GOT3 (cell line): Measurements from ENCODE around the gene SLC4A5.

Experiments
- DNase-seq: peaks from one replicate; lab custom pipeline; 2025; ENCODE audit warnings: mixed read lengths; lab: John Stamatoyannopoulos, UW

The SLC4A5 gene

DNA sequence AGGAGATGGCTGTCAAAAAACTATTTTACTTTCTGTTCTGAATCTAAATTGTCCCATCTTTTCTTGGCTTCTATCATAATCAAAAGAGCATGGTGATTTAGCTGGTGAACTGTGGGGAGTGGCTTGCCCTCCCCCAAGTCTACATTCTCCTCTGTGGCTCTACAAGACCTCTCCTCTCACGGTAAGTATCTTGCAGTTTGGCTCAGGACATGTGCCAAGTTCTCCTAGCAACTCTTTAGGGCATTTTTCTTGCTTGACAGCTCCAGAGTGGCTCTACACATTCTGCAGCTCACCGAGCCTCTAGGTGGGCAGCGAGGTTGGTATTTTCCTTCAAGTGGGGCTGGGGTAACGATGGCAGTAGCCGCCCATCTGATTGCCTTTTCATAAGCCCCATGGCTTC lies 29.1 kb downstream of the SLC4A5 start:
- no peak for DNase-seq

DNA sequence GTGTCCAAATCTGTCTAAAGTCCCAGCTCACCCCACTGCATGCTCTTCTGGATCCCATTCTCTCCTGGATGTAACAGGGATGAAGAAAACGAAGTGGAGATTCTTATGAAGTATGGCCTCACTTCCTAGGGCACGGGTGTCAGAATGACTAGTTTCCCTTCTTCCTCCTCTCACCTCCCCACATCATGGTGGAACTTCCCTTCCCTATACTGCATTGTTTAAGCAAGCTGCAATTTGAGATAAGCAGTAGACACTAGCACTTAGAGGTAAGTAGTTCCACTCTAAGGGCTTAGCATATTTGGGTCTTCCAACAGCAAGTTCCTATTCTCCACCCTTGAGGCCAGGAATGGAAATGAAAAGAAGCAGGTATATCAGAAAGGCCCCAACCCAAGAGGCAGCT lies 29.7 kb downstream of the SLC4A5 start:
- no peak for DNase-seq

DNA sequence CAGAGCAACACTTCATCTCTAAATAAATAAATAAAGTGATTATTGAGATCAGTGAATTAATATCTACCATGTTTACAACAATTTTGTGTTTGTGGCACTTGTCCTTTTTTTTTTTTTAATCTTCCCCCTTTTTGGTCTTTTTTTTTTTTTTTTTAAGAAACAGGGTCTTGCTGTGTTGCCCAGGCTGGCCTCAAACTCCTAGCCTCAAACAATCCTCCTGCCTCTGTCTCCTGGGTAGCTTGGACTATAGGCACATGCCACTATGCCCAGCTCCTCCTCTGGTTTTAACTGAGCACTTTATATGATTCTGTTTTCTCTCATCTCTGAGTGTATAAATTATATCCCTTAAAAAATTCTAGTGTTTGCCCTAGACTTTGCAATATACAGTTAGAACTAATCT lies 30.3 kb downstream of the SLC4A5 start:
- no peak for DNase-seq

DNA sequence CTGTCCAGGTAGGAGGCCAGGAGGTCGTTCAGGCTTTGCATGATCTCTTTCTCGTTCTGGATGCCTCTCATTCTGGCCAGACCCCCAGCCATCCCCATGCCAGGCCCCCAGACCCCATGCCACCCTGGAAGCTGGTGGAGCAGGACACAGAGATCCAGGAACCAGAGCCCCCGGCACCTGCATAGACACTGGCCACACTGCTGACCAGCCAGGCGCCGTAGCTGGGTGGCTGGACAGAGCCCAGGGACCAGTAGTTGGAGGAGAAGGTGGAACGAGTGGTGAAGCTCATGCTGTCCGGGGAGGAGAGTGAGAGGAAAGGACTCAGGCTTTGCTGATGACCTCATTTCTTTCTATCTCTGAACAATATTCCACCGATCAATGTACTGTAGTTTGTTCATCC lies 35.5 kb downstream of the SLC4A5 start:
- DNase-seq: no peak

DNA sequence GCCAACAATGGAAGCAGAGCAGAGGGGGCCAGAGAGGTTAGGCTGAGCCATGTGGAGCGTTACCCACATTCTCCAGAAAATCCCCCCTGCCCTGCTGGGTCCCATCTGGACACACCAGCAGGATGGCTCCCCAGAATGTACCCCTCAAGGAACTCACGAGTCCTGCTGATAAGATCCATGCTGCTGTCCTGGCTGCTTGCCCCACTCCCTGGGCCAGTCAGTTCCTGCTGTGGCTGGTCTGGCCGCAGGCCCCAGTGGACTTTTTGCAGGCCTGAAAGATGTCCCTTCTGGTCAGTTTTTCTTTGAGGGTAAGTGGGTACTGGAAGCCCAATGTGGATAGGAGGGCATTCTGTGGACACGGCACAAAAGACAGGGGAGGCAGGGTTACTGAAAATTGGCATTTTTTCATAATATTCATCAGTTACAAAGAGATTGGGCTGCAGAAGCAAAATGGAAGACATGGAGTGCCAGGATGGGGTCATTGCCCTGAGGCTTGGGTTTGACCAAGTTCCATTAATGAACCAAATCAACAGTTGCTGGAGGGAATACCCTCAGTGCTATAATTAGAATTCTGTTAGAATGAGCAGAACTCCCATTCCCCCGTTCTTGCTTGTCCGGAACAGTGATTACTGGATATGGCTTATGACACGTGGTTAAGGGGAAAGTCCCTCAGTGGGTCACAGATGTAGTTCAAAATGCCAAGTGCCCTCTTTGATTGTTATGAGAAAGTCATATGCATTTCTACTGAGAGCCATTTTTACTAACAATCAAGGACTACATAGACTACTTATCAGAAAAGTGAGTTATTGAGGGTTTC lies 38.7 kb downstream of the SLC4A5 start:
- no peak for DNase-seq

DNA sequence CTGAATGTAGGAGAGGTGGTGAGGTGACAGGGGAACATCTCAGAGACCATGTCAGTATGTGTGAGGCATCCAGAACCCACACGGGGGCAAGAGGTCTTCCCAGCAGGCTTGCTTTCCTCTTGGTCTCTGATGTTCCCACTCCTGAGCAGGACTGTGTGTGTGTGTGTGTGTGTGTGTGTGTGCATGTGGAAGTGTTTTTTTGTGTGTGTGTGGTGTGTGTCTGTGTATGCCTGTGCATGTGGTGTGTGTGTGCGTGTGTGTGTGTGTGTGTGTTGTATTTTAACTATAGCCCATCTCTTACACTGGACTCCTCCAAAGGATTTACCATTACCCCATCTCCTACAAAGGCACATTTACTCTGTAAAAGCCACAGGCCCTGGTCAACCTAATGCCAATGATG lies 40.4 kb downstream of the SLC4A5 start:
- no peak for DNase-seq

DNA sequence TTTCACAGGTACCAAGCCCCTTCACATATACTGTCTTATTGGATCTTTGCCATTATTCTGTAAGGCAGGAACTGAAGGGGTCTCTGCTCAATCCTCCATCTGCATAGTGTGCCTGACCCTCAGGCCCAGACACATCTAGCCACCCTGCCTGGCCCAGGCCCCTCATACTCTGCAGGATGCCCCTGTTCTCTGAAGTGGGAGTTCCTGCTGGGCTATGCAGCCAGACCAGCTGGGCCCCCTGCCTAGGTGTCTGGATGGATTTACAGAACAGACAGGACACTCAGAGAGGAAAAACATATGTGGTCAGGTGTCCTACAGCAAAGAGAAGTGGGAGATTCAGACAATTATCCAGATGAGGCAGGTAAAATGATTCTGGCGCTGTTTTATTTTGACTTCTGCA lies 42.0 kb downstream of the SLC4A5 start:
- no peak for DNase-seq

DNA sequence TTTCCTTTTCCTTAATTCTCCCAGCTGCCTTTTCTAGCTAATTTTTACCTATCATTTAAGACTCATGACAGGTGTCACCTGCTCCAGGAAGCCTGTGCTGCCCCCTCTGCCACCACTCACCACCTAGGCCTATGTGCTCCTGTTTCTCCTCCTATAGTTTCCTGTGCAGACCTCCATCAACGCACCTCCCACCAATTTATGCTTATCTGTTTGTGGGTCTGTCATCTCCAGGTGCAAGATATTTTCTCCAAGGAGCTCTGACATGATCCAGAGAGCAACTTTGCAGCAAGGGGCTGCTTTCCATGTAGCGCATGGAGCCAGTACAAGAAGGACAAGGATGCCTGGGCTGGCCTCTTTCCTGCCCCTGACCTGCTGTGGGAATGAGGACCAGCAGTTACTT lies 42.7 kb downstream of the SLC4A5 start:
- DNase-seq: no peak

DNA sequence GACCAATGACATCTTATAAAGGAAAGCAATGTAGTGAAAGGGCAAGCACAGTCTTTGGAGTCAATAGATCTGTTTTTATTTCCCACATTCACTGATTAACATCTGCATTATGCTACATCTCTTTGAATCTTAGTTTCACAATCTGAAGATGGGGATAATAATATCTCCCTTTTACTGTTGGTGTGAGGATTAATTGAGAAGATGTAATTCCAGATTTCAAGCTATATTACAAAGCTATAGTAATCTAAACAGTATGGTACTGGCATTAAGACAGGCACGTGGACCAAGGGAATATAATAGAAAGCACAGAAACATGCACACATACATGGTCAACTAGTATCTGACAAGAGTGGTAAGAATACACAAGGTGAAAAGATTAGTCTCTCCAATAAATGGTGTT lies 45.3 kb downstream of the SLC4A5 start:
- DNase-seq: no peak

DNA sequence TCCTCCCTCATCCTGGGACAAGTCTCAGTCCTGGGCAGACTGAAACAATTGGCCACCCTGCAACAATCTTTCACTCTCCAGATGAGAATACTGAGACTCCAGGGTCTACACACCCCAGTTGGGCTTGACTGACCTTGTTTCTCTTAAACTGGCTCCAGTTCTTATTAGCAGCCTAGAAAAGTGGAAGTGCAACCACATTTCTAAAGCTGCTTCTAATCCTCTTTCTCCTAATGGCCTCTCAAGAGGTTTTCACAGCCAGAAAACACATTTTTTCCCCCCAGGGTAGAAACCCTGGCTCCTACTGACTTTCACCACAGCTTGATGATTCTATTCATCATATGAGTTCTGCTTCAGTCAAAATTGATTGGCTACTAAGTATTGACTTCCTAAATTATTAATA lies 45.8 kb downstream of the SLC4A5 start:
- DNase-seq: no peak

DNA sequence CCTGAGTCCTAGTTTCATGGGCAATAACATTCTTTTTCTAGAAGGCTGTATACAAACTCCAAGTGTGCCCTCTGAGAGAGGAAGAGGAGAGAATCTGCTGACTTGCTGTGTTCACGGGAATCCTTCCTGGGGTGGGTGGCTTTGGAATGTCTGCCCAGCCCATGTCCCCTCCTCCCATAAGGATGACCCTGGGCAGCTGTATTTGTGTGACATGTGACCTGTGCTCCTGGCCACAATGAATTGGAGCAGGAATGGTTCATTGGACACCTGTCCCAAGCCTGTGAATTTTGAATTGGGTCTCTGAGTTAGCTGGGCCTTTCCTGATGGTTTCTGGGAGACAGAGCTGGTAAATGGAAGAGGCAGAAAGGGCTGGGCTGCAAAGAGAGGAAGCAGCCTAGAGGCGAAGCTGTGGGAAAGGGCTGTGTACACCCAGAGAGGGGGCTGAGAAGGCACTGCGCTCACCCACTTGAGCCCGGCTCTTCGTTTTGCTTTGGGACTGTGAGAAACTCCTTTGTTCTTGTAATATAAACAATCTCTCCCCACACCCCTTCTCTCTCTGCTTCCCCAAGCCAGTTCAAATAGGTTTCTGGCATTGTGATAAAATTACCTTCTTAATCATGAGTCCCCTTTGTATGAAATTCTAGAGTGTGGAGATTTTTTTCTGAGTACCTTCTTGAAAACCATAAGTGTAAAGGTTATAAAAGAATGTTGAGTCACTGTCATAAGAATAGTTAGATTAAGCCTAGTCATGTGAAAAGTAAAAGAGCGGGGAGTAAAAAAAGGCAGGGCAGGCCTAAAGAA lies 49.8 kb downstream of the SLC4A5 start:
- no peak for DNase-seq

DNA sequence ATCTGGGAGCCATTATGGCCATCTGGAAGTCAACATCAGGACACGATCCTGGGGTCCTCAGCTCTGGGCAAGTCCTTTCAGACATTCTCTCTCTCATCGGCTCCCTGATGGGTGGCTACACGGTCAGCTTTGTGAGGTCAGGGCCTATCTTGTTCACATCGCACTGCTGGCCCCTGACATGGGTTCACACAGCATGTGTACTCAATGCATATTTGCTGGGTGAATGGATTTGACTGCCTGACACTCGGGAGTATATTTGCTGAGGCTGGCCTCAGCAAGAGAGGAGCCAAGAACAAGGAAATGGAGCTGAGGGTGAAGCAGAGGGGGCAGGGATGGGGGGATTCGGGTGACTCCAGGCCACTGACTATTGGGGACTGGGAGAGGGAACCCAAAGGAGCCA lies 50.5 kb downstream of the SLC4A5 start:
- no peak for DNase-seq

DNA sequence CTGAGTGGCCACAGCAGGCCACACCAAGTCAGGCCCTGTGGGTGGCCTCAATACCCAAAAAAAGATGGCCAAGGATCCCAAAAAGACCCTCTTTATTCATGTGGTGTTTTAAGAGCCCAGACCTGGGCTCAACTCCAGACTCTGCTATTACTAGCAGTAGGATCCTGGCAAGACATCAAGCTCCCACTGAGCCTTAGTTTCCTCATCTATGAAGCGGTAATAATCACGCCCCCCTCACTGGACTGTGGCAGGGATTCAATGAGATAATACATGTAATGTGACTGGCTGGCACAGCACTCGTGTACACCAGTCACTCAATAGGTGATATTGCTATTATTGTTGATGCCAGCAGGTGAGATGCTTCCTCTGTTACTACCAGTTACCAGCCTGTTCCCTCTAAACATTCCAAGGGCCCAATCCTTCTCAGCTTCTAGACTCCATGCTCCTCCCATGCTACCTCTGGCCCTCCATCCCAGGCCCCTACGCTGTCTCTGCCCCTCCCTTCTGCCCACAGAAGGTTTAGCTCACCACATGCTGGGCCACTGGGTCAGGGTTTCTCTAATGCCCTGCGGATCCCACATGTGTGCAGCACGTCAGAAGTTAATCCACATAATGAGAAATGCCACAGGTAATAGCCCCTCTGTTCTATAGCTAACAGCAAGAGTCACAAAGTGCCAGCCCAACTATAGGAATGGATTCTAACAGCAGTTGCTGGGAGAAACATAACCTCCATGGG lies 51.2 kb downstream of the SLC4A5 start:
- DNase-seq: no peak

DNA sequence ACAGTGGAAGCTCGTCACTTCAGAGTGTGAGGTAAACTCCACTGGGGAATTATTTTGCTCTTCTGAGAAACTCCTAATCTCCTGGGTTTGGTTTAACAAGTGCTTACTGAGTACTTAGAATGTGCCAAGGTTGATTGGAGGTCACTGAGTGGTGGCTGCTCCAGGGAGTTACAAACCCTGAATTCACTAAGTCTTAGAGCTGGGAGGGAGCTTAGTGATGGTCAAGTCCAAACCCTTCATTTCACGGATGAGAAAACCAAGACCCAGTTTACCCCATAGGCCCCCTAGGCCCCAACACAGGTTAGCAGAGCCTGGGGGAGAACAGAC lies 52.0 kb downstream of the SLC4A5 start:
- no peak for DNase-seq

DNA sequence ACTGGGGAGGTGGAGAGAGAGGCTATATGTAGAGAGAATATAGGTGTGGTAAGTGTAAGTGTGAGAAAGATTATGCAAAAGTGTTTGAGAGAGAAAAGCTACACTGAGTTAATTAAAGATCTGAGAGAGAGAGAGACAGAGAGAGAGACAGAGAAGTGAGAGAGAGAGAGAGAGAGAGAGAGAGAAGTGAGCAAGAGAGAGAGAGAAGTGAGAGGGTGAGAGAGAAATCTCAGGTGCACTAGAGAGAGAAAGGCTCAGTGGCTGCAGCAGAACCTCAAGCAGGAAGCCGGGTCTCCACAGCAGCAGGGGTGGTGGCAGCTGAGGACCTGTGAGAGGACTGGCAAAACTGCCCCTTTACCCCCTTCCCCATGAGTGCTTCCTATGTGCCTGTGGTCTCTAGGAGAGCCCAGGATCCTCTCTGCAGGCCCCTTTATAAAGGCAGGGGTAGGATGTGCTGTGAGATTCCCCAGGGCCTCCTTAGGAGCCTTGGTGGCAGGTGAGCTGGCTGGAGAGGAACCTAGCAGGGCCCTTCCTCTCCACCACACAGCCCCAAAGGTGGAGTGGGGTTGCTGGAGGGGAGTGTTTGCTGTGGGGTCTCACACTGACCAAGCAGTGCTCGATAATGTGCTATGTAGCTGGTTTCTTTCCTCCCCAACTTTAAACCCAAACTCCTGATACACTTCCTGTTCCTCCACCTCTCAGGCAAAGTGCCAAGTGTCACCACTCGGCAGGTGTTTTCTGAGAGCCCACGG lies 52.6 kb downstream of the SLC4A5 start:
- DNase-seq: no peak

DNA sequence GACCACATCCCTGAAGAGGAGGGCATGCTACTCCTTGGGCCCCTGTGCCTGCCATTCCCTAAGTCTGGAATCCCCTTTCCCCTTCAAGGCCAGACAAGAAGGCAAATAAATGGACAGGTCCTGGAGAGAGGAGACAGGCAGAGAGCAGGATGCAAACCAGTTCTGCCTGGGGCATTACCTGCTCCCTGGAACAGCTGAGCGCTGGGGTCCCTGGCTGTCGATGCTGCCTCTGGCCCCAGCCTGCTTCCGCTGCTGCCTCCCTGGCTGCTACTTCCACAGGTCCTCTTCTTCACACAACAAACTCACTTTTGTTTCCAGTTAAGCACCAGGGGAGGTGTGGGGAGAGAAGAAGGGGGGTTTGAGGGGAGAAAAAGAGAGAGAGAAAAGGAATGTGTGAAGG lies 53.1 kb downstream of the SLC4A5 start:
- no peak for DNase-seq

DNA sequence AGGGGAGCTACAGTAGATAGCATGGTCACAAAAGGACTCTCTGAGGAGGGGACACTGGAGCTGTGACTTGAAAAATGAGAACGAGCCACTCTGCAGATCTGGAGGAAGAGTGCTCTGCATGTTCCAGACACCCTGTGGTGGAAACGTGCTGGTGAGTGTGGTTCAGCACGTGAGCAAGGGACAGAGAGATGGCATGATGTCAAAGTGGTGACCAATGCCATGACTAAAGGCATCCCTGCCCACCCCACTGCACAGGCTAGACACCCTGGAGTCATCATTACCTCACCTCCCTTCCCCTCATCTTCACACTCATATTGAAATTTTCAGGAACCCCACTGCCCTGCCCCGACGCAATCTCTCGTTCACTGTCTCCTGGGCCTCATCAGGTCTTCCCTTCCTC lies 56.5 kb downstream of the SLC4A5 start:
- DNase-seq: no peak

DNA sequence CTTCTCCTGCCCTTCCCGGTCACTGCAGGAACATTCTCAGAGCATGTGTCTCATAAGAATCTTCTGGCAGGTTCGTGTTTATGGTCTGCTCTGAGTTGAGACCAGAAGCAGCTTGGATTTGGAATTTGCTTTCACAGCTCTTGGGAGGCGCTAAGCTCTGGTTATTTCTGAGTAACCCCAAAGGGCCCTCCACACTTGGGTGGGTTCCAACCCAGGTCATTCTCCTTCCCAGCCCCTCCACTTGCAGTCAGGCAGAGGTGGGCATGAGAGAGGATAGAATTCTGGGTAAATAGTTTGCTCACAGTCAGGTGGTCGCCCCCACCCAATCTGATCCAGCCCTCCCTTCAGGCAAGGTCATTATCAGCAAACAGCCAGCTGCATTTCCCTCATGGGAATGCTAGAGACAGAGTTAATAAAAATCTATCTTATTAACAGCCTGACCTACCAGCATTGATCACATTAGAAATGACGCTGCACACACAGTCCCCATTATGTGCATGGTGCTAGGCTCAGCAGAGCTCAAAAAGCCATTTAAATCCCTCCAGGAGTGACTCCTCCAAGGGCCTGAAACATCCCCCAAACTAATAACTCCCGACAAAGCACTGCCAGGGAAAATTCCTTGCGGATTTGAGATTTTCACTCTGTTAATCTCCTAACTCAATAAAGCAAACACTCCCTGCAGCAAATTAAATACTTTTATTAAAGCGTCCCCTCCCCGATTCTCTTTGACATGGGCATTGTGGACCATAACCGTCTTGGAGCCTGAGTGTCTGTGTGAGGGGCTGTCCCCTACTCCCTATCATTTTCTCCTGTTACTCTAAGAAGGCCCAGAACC lies 61.9 kb downstream of the SLC4A5 start:
- no peak for DNase-seq

DNA sequence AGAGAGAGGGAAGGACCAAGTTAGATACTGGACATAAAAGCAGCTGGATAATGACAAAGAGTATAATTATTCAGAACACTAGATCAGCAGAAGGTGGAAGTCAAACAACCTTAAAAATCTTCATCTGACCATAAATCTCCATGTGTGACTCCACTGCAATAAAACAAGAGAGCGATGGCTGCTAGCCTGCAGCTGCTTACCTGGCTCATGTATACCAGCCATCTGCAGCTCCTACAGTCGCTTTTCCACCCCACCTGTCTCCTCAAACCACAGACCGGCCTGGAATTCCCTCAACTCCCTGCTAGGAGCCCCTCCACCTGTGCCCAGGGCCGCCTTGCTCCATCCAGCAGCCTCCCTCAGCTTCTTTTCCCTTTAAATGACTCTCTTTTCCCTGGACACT lies 64.5 kb downstream of the SLC4A5 start:
- no peak for DNase-seq

DNA sequence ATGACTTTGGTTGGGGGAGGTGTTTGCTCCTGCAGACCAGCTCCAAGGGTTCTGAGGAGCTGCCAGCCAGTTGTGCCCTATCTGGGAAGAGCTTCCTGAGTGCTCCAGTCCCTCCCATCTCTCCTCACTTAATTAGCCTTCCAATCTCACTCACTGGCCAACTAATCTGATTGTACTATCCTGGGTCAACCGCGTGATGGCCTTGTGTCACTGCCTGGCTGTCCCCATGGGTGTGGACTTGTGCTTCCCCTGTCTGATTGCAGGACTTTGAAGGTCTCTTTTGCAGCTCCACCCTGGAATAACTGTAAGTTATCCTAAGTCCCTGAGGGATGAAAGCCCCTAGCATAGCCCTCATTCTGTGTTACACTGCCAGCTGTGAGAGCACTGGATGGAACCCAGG lies 65.0 kb downstream of the SLC4A5 start:
- no peak for DNase-seq

DNA sequence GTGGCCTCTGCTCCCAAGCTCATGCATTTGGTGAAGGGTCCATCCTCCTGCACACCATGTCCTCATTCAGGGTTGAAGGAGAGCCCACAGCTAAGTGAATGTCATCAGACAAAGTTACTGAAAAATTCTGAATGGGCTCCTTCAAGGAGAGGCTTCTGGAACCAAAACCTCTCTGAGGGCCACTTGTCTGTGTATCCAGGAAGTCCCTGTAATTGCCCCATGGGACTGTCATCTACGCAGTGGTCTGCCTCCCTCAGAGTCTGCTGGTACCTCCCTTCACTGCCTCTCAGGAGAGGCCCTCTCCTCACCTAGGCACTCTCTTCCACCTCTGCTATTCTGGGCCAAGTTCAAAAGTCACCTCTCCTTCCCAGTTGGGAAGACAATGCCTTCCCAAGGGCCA lies 68.0 kb downstream of the SLC4A5 start:
- DNase-seq: no peak
